SK-N-MC (cell line): ENCODE data around the gene SLC25A10.
"Not testable (repeated sequence)": the region's sequence is repeated elsewhere in the genome, so short reads cannot be mapped to it uniquely, and the experiment has no call there.

Experiments used
- DNase-seq: peaks from one replicate; pipeline ENCODE4 v3.0.0-alpha.2; 2011; ENCODE audit warnings: low read depth, low spot score
- H3K27ac ChIP-seq: fragments of 200-600 bp; sonication (generic); 2 replicates; pipeline ENCODE4 v1.5.1; 2016; ENCODE audit warnings: mixed run types
- H3K36me3 ChIP-seq: fragments of 200-600 bp; sonication (generic); 2 replicates; pipeline ENCODE4 v1.6.1; 2017; ENCODE audit warnings: antibody characterized with exemption, low read length, mixed read lengths; ENCODE audit not compliant: insufficient read depth
- H3K4me3 ChIP-seq: fragments of 200-600 bp; sonication (generic); 2 replicates; pipeline ENCODE4 v1.5.1; 2016
- H3K9ac ChIP-seq: fragments of 200-600 bp; sonication (generic); 2 replicates; pipeline ENCODE4 v1.8.0; 2017; ENCODE audit warnings: mixed run types, mixed read lengths; ENCODE audit not compliant: insufficient read length
- H3K9me3 ChIP-seq: fragments of 200-600 bp; sonication (generic); 2 replicates; pipeline ENCODE4 v1.6.1; 2017; ENCODE audit warnings: low read depth, mild to moderate bottlenecking, antibody characterized with exemption, low read length, moderate library complexity, mixed read lengths
- EZH2 ChIP-seq: fragments of 200-600 bp; sonication (generic); IDR thresholded peaks from one replicate; pipeline ENCODE4 v1.6.1; 2017; ENCODE audit warnings: antibody characterized with exemption
- FOXP2 ChIP-seq: optimal IDR thresholded peaks from 2 replicates; pipeline ENCODE3; 2011; ENCODE audit warnings: mild to moderate bottlenecking, moderate library complexity; ENCODE audit not compliant: insufficient read depth; ENCODE audit errors: extremely low read length, control extremely low read depth
- POLR2AphosphoS5 ChIP-seq: IDR thresholded peaks from 2 replicates; pipeline ENCODE4 v1.6.1; 2012; ENCODE audit warnings: mild to moderate bottlenecking, low read depth, low read length, borderline replicate concordance

The SLC25A10 gene

DNA sequence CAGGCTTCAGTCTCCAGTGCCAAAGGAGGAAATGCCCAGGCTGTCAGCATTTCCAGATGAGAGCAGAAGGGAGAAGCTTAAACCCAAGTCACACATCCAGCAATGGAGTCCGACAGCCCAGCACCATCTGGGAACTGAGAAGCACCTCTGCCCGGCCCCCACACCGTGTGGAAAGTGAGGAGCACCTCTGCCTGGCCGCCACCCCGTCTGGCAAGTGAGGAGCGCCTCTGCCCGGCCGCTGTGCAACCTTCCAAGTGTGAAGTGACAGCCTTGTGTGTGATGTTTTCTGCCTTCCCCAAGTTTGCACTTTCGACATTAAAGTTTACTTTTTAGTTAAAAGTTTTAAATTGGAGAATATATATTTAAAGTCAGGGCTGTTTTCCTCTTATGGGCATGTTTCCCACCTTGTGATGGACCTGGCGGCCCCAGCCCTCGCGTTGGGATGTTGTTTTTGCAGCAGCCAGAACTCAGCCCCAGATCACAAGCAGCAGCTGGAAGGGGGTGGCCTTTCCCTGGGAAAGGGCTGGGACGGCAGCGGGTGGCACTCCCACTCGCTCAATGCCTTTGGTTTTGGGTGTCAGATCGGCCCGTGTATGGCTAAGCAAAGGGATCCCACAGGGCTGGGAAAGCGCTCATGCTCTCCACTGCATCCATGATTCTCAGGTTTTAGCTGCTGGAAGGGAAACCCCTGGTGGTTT lies 38.4 kb upstream of the SLC25A10 start:
- Histone ChIP-seq H3K9ac (no peak overlapping the region), H3K36me3 (peaks cover 47% of the 10 kb centered on the region), H3K4me3 (no peak overlapping the region), H3K27ac (0 out of 2 replicates have a peak overlapping the region, but pooled peaks have one; percentile 19), H3K9me3 (no peaks in the 10 kb centered on the region)
- TF ChIP-seq FOXP2: no peak
- no peak for TF ChIP-seq EZH2
- TF ChIP-seq POLR2AphosphoS5: no peak
- no peak for DNase-seq

DNA sequence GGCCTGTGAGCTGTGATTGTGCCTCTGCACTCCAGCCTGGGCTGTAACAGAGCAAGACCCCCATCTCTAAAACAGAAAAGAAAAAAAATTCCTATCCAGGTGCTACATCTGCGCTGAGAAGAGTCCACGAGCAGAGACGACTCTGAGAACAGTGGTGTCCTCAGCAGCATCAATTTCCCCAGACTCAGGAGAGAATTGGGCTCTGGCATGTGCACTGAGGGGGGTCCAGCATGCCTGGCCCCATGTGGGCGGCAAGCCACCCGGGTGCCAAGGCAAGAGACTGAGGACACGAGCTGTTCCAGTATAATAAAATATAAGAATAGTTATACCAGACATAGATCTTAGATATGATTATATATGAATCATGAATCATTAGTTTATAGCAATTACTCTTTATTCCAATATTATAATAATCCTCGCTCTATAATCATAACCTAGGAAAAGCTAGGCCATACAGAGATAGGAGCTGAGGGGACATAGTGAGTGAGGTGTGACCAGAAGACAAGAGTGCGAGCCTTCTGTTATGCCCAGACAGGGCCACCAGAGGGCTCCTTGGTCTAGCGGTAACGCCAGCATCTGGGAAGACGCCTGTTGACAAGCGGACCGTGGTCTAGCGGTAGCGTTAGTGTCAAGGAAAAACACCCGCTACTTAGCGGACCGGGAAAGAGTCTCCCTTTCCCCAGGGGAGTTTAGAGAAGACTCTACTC lies 36.4 kb upstream of the SLC25A10 start:
- Histone ChIP-seq H3K36me3 (peaks cover 29% of the 10 kb centered on the region), H3K27ac (0 out of 2 replicates have a peak overlapping the region, but pooled peaks have one; percentile 62)
- not testable (repeated sequence) for H3K4me3 ChIP-seq, H3K9me3 ChIP-seq, H3K9ac ChIP-seq, DNase-seq

DNA sequence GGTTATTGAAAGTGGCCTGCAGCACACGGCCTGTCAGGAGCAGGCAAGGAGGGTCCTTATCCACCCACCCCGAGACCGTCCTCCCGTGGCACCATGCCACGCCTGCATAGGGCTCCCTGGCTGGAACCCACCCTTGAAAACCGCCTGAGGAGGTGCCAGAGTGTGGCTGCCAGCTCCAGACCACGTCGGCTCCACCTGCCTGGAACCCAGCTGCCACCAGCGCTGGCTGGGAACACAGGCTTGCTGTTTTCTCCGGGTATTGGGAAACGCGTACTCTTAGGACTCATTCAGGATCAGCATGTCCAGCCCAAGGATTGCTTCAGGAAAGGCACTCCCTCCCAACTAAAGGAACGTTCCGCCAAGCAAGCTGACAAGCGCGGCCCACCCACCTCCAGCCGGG lies 35.2 kb upstream of the SLC25A10 start:
- Histone ChIP-seq H3K4me3 (no peak overlapping the region), H3K36me3 (peaks cover 17% of the 10 kb centered on the region), H3K9me3 (no peaks in the 10 kb centered on the region), H3K27ac (no peak overlapping the region), H3K9ac (no peak overlapping the region)
- no peak for DNase-seq
- no peak for TF ChIP-seq FOXP2
- TF ChIP-seq POLR2AphosphoS5: no peak
- no peak for TF ChIP-seq EZH2

DNA sequence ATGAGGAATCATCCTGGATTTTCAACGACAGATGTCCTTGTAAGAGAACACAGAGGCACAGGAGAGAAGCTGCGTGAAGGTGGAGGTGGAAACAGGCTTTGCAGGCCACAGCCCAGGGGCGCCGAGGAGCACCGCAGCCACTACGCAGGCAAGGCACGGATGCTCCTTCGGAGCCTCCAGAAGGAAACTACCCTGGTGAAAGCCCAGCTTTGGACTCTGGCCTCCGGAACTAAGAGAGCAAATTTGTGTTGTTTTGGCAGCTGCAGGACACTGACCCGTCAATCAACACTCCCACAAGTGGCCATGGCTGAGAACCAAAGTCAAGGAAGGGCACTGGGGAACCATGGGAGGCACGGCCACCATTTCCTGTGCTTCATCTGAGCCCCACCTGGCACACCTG lies 31.9 kb upstream of the SLC25A10 start:
- H3K9ac ChIP-seq: no peak overlapping the region
- DNase-seq: no peak
- no peaks in the 10 kb centered on the region; the same call in 1 of the 2 replicates for H3K36me3 ChIP-seq
- no peaks in the 10 kb centered on the region for H3K9me3 ChIP-seq
- no peak for TF ChIP-seq FOXP2
- TF ChIP-seq POLR2AphosphoS5: no peak
- no peak for TF ChIP-seq EZH2
- no peak overlapping the region for H3K4me3 ChIP-seq
- H3K27ac ChIP-seq: no peak overlapping the region

DNA sequence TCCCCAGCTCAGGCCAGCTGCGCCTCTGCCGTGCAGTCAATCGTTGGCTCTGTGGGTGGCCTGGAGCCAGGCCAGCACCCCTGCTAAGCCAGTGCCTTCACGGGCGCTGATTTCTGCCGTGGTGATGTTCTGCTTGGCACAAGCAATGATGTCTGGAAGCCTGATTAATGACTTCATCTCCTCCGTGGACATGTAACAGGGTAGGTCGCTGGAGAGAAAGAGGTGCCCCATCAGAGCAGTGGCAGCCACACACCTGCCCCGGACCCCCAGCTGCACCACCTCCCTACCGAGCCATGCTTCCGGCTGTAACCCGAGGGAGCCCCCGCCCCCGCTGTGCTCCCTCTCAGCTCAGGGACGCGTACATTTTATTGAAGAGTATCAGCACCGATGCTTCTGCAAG lies 30.4 kb upstream of the SLC25A10 start:
- Histone ChIP-seq H3K27ac (no peak overlapping the region), H3K36me3 (peaks cover 13% of the 10 kb centered on the region), H3K4me3 (0 out of 2 replicates have a peak overlapping the region, but pooled peaks have one; percentile 98), H3K9ac (no peak overlapping the region), H3K9me3 (no peaks in the 10 kb centered on the region)
- TF ChIP-seq POLR2AphosphoS5 (no peak), FOXP2 (no peak), EZH2 (no peak)
- no peak for DNase-seq

DNA sequence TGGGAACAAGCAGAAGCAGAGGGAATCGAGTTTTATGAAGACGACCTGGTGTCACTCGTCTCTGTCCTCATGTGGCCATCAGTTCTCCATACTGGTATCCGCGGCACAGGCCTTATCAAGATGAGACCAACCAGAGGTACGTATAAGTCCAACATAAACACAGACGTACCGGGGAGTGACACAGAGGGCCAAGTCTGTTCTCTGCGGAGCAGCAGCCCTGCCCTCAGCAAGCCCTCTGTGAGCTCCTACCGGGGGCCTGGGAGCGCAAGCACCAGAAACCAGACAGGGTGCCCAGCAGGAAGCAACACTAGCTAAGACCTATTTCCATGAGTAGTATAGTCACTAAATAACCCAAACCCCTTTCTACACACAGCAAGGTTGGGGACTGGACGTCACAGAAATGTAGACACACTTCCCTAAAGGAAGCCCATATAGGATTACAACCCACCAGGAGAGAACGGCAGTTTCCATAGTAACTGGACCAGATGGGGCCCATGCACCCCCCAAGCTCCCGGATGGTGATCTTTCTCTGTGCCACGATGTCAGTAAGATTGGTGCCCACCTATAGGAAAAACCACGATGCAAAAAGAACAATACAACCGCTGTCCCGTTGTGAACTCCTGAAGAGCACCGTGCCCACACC lies 29.4 kb upstream of the SLC25A10 start:
- H3K4me3 ChIP-seq: peak overlapping the region; percentile 98
- TF ChIP-seq EZH2 (no peak), FOXP2 (no peak), POLR2AphosphoS5 (no peak)
- no peaks in the 10 kb centered on the region for H3K9me3 ChIP-seq
- no peak for DNase-seq
- no peak overlapping the region for H3K27ac ChIP-seq
- H3K9ac ChIP-seq: peak overlapping the region; percentile 95
- peaks cover 22% of the 10 kb centered on the region for H3K36me3 ChIP-seq

DNA sequence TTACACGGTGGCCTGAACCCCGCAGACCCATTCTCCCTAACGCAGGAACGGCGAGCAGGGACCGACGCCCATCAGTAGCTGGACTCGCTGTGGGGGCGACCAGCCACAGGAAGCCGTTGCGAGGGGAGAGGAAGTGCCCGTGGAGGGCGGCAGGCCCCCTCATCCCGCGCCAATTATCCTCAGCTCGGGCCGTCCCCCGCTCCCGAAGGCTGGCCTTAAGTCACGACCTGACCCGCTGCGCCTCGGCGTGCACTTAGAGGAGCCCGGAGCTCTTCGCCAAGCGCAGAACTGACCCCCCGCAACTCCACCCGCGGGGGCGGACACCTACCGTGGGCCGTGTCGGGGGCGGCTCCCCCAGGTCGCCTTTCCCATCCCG lies 28.9 kb upstream of the SLC25A10 start:
- Histone ChIP-seq H3K36me3 (peaks cover 22% of the 10 kb centered on the region), H3K27ac (peak overlapping the region; percentile 76), H3K9me3 (no peaks in the 10 kb centered on the region), H3K4me3 (peak overlapping the region; percentile 98), H3K9ac (peak overlapping the region; percentile 95)
- no peak for DNase-seq
- no peak for TF ChIP-seq POLR2AphosphoS5
- no peak for TF ChIP-seq FOXP2
- no peak for TF ChIP-seq EZH2

DNA sequence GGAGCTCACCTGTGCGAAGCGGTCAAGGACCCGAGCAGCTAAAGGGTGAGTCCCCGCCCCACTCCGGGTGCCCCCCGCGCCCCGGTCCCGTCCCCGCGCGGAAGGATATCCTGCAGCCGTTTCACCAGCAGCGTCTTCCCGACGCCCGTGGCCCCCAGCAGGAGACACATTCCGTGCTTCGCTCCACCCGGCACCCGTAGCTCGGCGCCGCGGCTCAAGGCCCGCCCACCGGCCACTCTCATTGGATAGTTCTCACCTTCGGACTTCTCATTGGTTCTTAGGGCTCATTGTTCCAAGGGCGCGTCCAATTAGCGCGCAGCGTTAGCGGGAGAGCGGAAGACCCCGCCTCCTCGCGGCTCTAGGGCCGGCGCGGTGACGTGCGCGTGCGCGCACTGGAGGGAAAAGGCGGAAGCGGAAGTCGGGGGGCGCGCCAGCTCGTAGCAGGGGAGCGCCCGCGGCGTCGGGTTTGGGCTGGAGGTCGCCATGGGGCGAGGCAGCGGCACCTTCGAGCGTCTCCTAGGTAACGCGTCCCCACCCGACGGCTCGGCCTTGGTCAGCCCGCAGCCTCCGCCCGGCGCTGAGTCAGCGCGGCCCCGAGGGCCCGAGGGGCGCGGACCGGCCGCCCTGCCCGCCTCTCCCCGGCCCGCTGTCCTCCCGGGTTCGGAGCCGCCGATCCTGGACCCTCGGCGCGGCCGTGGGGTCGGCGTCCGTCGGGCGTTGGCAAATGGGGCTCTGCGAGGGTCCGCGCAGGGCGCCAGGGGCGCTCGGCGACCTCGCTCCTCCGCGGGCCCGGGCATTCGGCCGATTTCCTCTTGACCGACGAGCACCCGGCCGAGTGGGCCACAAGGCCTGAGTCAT lies 28.3 kb upstream of the SLC25A10 start, which contains the start of the genes ARL16 and HGS:
ARL16 (minus strand) TSS at position 214 of the 858 bp plus-strand sequence; CDS start at position 170, 44 bp downstream.
HGS (plus strand) TSS at position 428 of the 858 bp plus-strand sequence; CDS start at position 484, 56 bp downstream.
- peaks cover 26% of the 10 kb centered on the region for H3K36me3 ChIP-seq
- peak within 1 kb of the TSS; percentile 76 for H3K27ac ChIP-seq
- peak within 1 kb of the TSS; percentile 97 for H3K9ac ChIP-seq
- peak; percentile 62 for TF ChIP-seq FOXP2
- no peak for TF ChIP-seq EZH2
- TF ChIP-seq POLR2AphosphoS5: peak; percentile 64
- no peaks in the 10 kb centered on the region for H3K9me3 ChIP-seq
- DNase-seq: peak; percentile 98
- H3K4me3 ChIP-seq: peak within 1 kb of the TSS; percentile 98
